Measurements from ENCODE around the gene WRNIP1.

The WRNIP1 gene

DNA sequence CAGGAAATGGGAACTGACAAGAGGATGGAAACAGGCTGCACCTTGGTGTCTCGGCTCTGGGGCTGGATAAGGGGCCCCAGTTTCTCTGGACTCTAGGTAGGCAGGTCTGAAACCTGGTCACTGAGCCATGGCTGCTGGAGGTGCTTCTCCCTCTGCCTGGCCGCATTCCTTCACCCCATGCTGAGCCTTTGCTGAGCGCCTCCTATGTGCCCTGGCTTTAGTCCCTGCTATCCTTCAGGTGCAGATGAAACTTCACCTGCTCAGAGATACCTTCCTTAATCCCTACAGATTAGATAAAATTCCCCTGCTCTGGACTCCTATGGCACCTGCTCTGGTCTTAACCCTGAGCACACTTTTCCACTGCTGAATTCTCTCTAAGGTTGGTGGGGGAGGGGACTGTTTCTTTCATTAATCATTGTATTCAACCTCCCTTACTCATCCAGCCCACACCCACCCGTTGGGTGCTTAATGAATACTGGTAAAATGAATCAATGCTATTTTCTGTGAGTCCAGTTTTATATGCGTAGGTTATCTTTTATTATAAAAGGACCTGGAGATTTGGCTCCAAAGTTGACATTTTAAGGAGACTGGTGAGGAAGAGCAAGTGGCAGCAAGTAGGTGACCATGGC lies 33.8 kb upstream of the WRNIP1 start:
- H3K27ac ChIP-seq: no peak overlapping the region
- no peak overlapping the region for H3K4me3 ChIP-seq (ENCODE audit: low read depth, low read length)
- H3K27me3 ChIP-seq (ENCODE audit: insufficient read depth, low read depth, severe bottlenecking): peaks cover 16% of the 10 kb centered on the region
- no peaks in the 10 kb centered on the region for H3K36me3 ChIP-seq
- H3K9me3 ChIP-seq (ENCODE audit: severe bottlenecking): no peaks in the 10 kb centered on the region
- no peak for DNase-seq
- TF ChIP-seq, protein P1, sequence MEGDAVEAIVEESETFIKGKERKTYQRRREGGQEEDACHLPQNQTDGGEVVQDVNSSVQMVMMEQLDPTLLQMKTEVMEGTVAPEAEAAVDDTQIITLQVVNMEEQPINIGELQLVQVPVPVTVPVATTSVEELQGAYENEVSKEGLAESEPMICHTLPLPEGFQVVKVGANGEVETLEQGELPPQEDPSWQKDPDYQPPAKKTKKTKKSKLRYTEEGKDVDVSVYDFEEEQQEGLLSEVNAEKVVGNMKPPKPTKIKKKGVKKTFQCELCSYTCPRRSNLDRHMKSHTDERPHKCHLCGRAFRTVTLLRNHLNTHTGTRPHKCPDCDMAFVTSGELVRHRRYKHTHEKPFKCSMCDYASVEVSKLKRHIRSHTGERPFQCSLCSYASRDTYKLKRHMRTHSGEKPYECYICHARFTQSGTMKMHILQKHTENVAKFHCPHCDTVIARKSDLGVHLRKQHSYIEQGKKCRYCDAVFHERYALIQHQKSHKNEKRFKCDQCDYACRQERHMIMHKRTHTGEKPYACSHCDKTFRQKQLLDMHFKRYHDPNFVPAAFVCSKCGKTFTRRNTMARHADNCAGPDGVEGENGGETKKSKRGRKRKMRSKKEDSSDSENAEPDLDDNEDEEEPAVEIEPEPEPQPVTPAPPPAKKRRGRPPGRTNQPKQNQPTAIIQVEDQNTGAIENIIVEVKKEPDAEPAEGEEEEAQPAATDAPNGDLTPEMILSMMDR (IDR thresholded peaks at IDR 0.05; ENCODE audit: low read depth, low read length): no peak

DNA sequence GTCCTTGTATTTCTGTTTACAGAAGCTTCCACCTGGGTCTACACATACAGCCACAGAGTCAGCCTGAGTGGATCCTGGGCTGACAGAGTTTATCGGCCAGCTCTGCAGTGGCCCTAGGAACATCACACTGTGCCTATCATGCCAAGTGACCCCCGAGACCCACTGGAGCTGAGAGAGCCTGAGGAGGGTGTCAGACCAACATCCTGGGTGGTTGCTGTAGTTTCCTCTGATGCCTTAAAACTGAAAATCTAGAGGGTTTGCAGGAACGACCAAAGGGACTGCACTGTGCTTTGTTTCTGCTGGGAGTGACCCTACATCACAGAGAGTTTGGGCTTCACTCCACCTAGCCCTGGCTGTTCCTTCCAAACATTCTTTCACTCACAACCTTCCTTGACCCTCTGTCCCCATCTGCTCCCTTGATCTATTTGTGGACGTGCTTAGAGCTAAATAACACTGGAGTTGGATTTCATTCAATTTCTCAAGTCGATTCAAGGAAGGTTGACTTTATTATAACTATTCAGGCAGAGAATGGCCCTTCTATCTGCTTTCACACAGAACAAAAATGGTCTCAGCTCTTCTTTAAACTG lies 32.6 kb upstream of the WRNIP1 start:
- Histone ChIP-seq H3K36me3 (no peaks in the 10 kb centered on the region), H3K27me3 (ENCODE audit: insufficient read depth, low read depth, severe bottlenecking) (peaks cover 16% of the 10 kb centered on the region), H3K4me3 (ENCODE audit: low read depth, low read length) (no peak overlapping the region), H3K9me3 (ENCODE audit: severe bottlenecking) (no peaks in the 10 kb centered on the region), H3K27ac (no peak overlapping the region)
- no peak for DNase-seq
- TF ChIP-seq, protein P1 (IDR thresholded peaks at IDR 0.05; ENCODE audit: low read depth, low read length): no peak

DNA sequence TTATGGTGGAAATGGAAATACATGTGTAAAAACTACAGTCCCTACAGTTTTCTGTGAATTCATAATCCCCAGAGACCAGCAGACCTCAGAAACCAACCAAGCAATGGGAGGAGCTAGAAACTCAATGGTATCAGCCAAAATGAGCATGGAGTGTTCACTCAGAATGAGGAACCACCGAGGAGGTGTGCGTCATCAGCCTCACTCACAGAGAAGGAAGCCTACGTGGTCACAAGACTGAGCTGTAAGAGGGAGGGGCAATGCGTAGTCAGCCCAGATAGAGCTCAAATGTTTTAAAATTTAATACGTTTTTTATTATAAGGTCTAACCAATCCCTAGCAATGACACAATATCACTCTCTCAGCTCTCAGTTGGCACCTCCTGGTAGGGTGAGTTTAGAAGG lies 31.9 kb upstream of the WRNIP1 start:
- DNase-seq: no peak
- H3K4me3 ChIP-seq (ENCODE audit: low read depth, low read length): no peak overlapping the region
- TF ChIP-seq, protein P1 (IDR thresholded peaks at IDR 0.05; ENCODE audit: low read depth, low read length): no peak
- peaks cover 16% of the 10 kb centered on the region for H3K27me3 ChIP-seq (ENCODE audit: insufficient read depth, low read depth, severe bottlenecking)
- no peaks in the 10 kb centered on the region for H3K9me3 ChIP-seq (ENCODE audit: severe bottlenecking)
- H3K27ac ChIP-seq: no peak overlapping the region
- H3K36me3 ChIP-seq: no peaks in the 10 kb centered on the region

DNA sequence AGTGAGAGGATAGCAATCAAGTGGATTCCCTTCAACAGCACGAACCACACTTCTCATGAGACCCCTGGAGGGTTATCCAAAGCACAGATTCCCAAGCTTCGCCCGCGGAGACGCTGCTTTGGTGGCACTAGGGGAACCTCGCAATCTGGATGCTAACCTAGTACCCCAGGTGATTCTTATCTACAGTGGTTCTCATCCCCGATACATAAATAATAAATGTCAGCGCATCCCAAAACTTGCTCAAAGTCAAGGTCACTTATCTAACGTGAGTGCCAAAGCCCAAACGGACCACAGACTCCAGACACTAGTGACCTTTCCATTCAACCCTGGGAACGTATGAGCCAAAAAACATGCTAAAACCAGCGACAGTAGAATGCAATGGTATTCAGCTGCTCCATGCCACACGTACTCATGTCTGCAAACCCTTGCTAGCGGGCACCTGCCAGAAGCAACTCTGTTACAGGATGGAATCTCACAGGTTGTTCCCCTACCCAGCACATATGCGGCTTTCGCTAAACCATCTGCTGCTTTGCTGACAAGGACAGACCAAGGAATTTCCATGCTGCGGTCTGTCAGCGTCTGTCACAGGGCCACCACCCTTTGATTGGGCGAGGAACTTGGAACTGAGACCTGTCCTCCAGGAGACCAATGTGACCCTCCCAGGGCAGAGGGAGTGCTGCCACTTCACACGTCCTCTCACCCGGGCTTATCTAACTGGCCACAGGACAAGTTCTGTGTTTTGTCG lies 31.3 kb upstream of the WRNIP1 start:
- Histone ChIP-seq H3K36me3 (no peaks in the 10 kb centered on the region), H3K4me3 (ENCODE audit: low read depth, low read length) (no peak overlapping the region), H3K9me3 (ENCODE audit: severe bottlenecking) (no peaks in the 10 kb centered on the region), H3K27me3 (ENCODE audit: insufficient read depth, low read depth, severe bottlenecking) (peaks cover 13% of the 10 kb centered on the region), H3K27ac (no peak overlapping the region)
- DNase-seq: no peak
- TF ChIP-seq, protein P1 (IDR thresholded peaks at IDR 0.05; ENCODE audit: low read depth, low read length): no peak

DNA sequence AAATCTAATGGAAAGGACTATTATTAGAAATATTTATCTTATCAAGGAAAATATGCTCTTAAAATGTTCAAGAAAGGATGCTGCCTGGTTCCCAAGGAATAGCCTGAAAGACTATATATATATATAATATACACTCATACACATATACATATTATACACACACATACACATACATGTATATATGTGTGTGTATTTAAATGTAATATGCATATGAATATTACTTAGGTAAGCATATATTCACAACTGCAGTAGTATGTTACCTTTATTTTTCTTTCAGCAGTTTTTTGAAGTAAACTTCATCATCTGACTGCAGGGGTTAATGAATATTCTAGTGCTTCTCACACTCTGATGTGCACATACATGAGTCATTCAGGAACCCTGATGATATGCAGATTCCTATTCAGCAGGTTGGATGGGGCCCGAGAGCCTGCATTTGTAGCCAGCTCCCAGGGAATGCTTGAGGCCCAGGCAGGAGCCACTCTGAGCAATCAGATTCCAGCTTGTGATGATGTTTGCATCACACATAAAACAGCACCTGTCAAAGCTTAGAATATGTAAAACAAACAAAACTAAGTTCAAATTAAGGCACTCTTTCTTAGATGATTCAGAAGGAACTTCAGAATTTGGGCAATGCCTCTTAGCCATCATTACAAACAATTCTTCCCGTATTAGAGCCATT lies 30.6 kb upstream of the WRNIP1 start:
- no peaks in the 10 kb centered on the region for H3K9me3 ChIP-seq (ENCODE audit: severe bottlenecking)
- TF ChIP-seq, protein P1 (IDR thresholded peaks at IDR 0.05; ENCODE audit: low read depth, low read length): no peak
- DNase-seq: no peak

More for the DNA sequence above, 30.6 kb upstream of the WRNIP1 start:
- Histone ChIP-seq H3K27ac (no peak overlapping the region), H3K27me3 (ENCODE audit: insufficient read depth, low read depth, severe bottlenecking) (peaks cover 7% of the 10 kb centered on the region), H3K36me3 (no peaks in the 10 kb centered on the region), H3K4me3 (ENCODE audit: low read depth, low read length) (no peak overlapping the region)

Measured in WERI-Rb-1 (cell line).